Cardiac muscle cell (in vitro differentiated cells and primary cell): Measurements from ENCODE around the gene IFIT1B. TPM values are rescaled to one million over a fixed set of nuclear protein-coding genes. Genes with fewer than 3 reads are reported as not detected.

Source experiments
- DNase-seq, 2 donors: peaks; one replicate each; pipeline versions ENCODE4 v3.0.0 to v3.0.0-alpha.2; 2010 to 2017; ENCODE audit warnings: low read depth in 1 of 2, low spot score in 1 of 2
- H3K27ac ChIP-seq: fragments of 200-600 bp; sonication (generic); 2 replicates; pipeline ENCODE4 v1.5.1; 2016
- H3K27me3 ChIP-seq: fragments of 200-600 bp; sonication (generic); 2 replicates; pipeline ENCODE4 v1.6.0; 2016; ENCODE audit warnings: control low read depth
- H3K36me3 ChIP-seq: fragments of 200-600 bp; sonication (generic); 2 replicates; pipeline ENCODE4 v1.5.1; 2016; ENCODE audit warnings: control low read depth
- H3K4me1 ChIP-seq: fragments of 200-600 bp; sonication (generic); 2 replicates; pipeline ENCODE4 v1.8.1; 2017; ENCODE audit warnings: low read depth, mild to moderate bottlenecking, mixed run types
- H3K4me3 ChIP-seq: fragments of 200-600 bp; sonication (generic); 2 replicates; pipeline ENCODE4 v1.5.1; 2016; ENCODE audit warnings: mild to moderate bottlenecking
- H3K9me3 ChIP-seq: fragments of 200-600 bp; sonication (generic); 2 replicates; pipeline ENCODE4 v1.5.1; 2017; ENCODE audit warnings: low read depth, mild to moderate bottlenecking, control low read depth
- CTCF ChIP-seq: IDR thresholded peaks from 2 replicates; pipeline ENCODE4 v1.5.1; 2012; ENCODE audit warnings: low read depth, mild to moderate bottlenecking, low read length
- polyA plus RNA-seq: library from polyadenylated mRNA; unstranded; fragments of >200 nt; fragmentation: Nextera tagmentation; extraction: Ambion mirVana; gene quantifications from 2 replicates; pipeline ENCODE4 v1.2.1, GENCODE V29; 2016
- total RNA-seq: library from RNA; depleted of rRNA; stranded (reverse); fragments of >200 nt; gene quantifications from 2 replicates; pipeline ENCODE4 v1.2.3, GENCODE V29; 2016

Gene IFIT1B
- total and polyA plus RNA-seq, 2 experiments from 2014 or later = 0.99 TPM; not detected in 1

- Histone ChIP-seq H3K4me1 (peaks cover 42% of the 10 kb centered on the region), H3K9me3 (no peaks in the 10 kb centered on the region), H3K27me3 (no peaks in the 10 kb centered on the region), H3K27ac (peak overlapping the region; percentile 91), H3K4me3 (no peak overlapping the region), H3K36me3 (no peaks in the 10 kb centered on the region)
- peak; percentile 52 to 97 for DNase-seq
- TF ChIP-seq CTCF = no peak
Observed at GRCh38 chr10:89351780-89352597, 25.9 kb upstream of the IFIT1B start.

GRCh38 chr10:89352802-89353201 lies 25.1 kb upstream of the IFIT1B start:
- no peaks in the 10 kb centered on the region for H3K27me3 ChIP-seq
- TF ChIP-seq CTCF = no peak
- H3K9me3 ChIP-seq = no peaks in the 10 kb centered on the region
- peaks cover 40% of the 10 kb centered on the region for H3K4me1 ChIP-seq
- DNase-seq = peak in 1 of 2 donors; percentile 40
- H3K36me3 ChIP-seq = no peaks in the 10 kb centered on the region
- H3K27ac ChIP-seq = no peak overlapping the region
- no peak overlapping the region for H3K4me3 ChIP-seq

- peak in 1 of 2 donors; percentile 55 for DNase-seq
- no peaks in the 10 kb centered on the region for H3K36me3 ChIP-seq
- no peak overlapping the region for H3K27ac ChIP-seq
- no peaks in the 10 kb centered on the region for H3K27me3 ChIP-seq
- no peak overlapping the region for H3K4me3 ChIP-seq
- H3K9me3 ChIP-seq = no peaks in the 10 kb centered on the region
- H3K4me1 ChIP-seq = peaks cover 18% of the 10 kb centered on the region
- no peak for TF ChIP-seq CTCF
Observed at GRCh38 chr10:89355394-89355931, 22.4 kb upstream of the IFIT1B start.

GRCh38 chr10:89357096-89357495 lies 20.8 kb upstream of the IFIT1B start:
- Histone ChIP-seq H3K27me3 (no peaks in the 10 kb centered on the region), H3K27ac (no peak overlapping the region), H3K4me1 (peaks cover 5% of the 10 kb centered on the region), H3K9me3 (no peaks in the 10 kb centered on the region), H3K36me3 (no peaks in the 10 kb centered on the region), H3K4me3 (no peak overlapping the region)
- no peak for TF ChIP-seq CTCF
- no peak for DNase-seq

GRCh38 chr10:89357975-89358374 lies 19.9 kb upstream of the IFIT1B start:
- no peak overlapping the region for H3K4me3 ChIP-seq
- H3K27me3 ChIP-seq = no peaks in the 10 kb centered on the region

More at GRCh38 chr10:89357975-89358374, 19.9 kb upstream of the IFIT1B start:
- DNase-seq = no peak
- no peak overlapping the region for H3K27ac ChIP-seq
- no peaks in the 10 kb centered on the region for H3K4me1 ChIP-seq
- no peak for TF ChIP-seq CTCF
- no peaks in the 10 kb centered on the region for H3K36me3 ChIP-seq
- H3K9me3 ChIP-seq = no peaks in the 10 kb centered on the region
